ENCODE measurements around the gene NDST3. TPM values are rescaled to one million over a fixed set of nuclear protein-coding genes. Genes with fewer than 3 reads are reported as not detected.

NDST3 gene
- total RNA-seq, 1 experiment from 2014 or later: not detected

- Histone ChIP-seq H3K79me2 (ENCODE audit: low read length) (no peaks in the 10 kb centered on the region), H3K9me2 (replicated peaks; ENCODE audit: insufficient read depth, low read length) (no peaks in the 10 kb centered on the region; the same call in 1 of the 2 replicates), H3K36me3 (ENCODE audit: insufficient read depth, low read length) (no peaks in the 10 kb centered on the region), H3K27me3 (ENCODE audit: low read length) (0 out of 2 replicates have a peak, but pooled peaks cover 4% of the 10 kb centered on the region), H4K20me1 (ENCODE audit: insufficient read depth, low read depth, low read length) (no peaks in the 10 kb centered on the region), H3K4me2 (ENCODE audit: low read depth, low read length, poor library complexity, severe bottlenecking) (no peak overlapping the region), H3K9ac (ENCODE audit: low read length) (no peak overlapping the region), H3K27ac (ENCODE audit: low read length) (no peak overlapping the region), H3K4me1 (ENCODE audit: low read length) (no peaks in the 10 kb centered on the region), H3K9me3 (ENCODE audit: low read length) (no peaks in the 10 kb centered on the region), H3K4me3 (ENCODE audit: low read length) (no peak overlapping the region), H2AFZ (ENCODE audit: low read length) (no peak overlapping the region)
- no peak for DNase-seq
Measured at GRCh38 chr4:118120120-118120760, 86.0 kb downstream of the NDST3 start.

GRCh38 chr4:118124997-118125396 lies 90.7 kb downstream of the NDST3 start:
- Histone ChIP-seq H2AFZ (ENCODE audit: low read length) (no peak overlapping the region), H3K9me2 (replicated peaks; ENCODE audit: insufficient read depth, low read length) (no peaks in the 10 kb centered on the region), H3K4me2 (ENCODE audit: low read depth, low read length, poor library complexity, severe bottlenecking) (no peak overlapping the region), H3K4me1 (ENCODE audit: low read length) (no peaks in the 10 kb centered on the region), H3K36me3 (ENCODE audit: insufficient read depth, low read length) (no peaks in the 10 kb centered on the region), H4K20me1 (ENCODE audit: insufficient read depth, low read depth, low read length) (no peaks in the 10 kb centered on the region), H3K27me3 (ENCODE audit: low read length) (0 out of 2 replicates have a peak, but pooled peaks cover 4% of the 10 kb centered on the region), H3K9me3 (ENCODE audit: low read length) (no peaks in the 10 kb centered on the region), H3K27ac (ENCODE audit: low read length) (no peak overlapping the region), H3K9ac (ENCODE audit: low read length) (no peak overlapping the region), H3K4me3 (ENCODE audit: low read length) (no peak overlapping the region), H3K79me2 (ENCODE audit: low read length) (no peaks in the 10 kb centered on the region)
- no peak for DNase-seq

GRCh38 chr4:118139241-118139640 lies 105.0 kb downstream of the NDST3 start:
- H3K4me1 ChIP-seq (ENCODE audit: low read length): 0 out of 2 replicates have a peak, but pooled peaks cover 2% of the 10 kb centered on the region
- H3K4me3 ChIP-seq (ENCODE audit: low read length): no peak overlapping the region
- H3K9me2 ChIP-seq (replicated peaks; ENCODE audit: insufficient read depth, low read length): 0 out of 2 replicates have a peak, but pooled peaks cover 2% of the 10 kb centered on the region
- no peak overlapping the region for H3K4me2 ChIP-seq (ENCODE audit: low read depth, low read length, poor library complexity, severe bottlenecking)
- no peak for DNase-seq
- no peaks in the 10 kb centered on the region for H3K36me3 ChIP-seq (ENCODE audit: insufficient read depth, low read length)
- H2AFZ ChIP-seq (ENCODE audit: low read length): no peak overlapping the region
- no peaks in the 10 kb centered on the region for H4K20me1 ChIP-seq (ENCODE audit: insufficient read depth, low read depth, low read length)
- H3K27ac ChIP-seq (ENCODE audit: low read length): no peak overlapping the region
- H3K9me3 ChIP-seq (ENCODE audit: low read length): no peaks in the 10 kb centered on the region
- no peaks in the 10 kb centered on the region for H3K27me3 ChIP-seq (ENCODE audit: low read length)
- H3K9ac ChIP-seq (ENCODE audit: low read length): no peak overlapping the region
- H3K79me2 ChIP-seq (ENCODE audit: low read length): no peaks in the 10 kb centered on the region

GRCh38 chr4:118141240-118141639 lies 107.0 kb downstream of the NDST3 start:
- Histone ChIP-seq H3K27ac (ENCODE audit: low read length) (no peak overlapping the region), H3K9me2 (replicated peaks; ENCODE audit: insufficient read depth, low read length) (0 out of 2 replicates have a peak, but pooled peaks cover 2% of the 10 kb centered on the region), H3K27me3 (ENCODE audit: low read length) (no peaks in the 10 kb centered on the region), H3K4me3 (ENCODE audit: low read length) (no peak overlapping the region), H2AFZ (ENCODE audit: low read length) (no peak overlapping the region), H3K9me3 (ENCODE audit: low read length) (no peaks in the 10 kb centered on the region), H3K9ac (ENCODE audit: low read length) (no peak overlapping the region), H3K36me3 (ENCODE audit: insufficient read depth, low read length) (no peaks in the 10 kb centered on the region), H3K79me2 (ENCODE audit: low read length) (no peaks in the 10 kb centered on the region), H3K4me2 (ENCODE audit: low read depth, low read length, poor library complexity, severe bottlenecking) (no peak overlapping the region), H4K20me1 (ENCODE audit: insufficient read depth, low read depth, low read length) (no peaks in the 10 kb centered on the region), H3K4me1 (ENCODE audit: low read length) (0 out of 2 replicates have a peak, but pooled peaks cover 2% of the 10 kb centered on the region)
- DNase-seq: no peak

- H3K27me3 ChIP-seq (ENCODE audit: low read length): no peaks in the 10 kb centered on the region
- no peak overlapping the region for H2AFZ ChIP-seq (ENCODE audit: low read length)
- H3K4me1 ChIP-seq (ENCODE audit: low read length): no peaks in the 10 kb centered on the region
- no peaks in the 10 kb centered on the region for H4K20me1 ChIP-seq (ENCODE audit: insufficient read depth, low read depth, low read length)
- no peak for DNase-seq
- H3K4me3 ChIP-seq (ENCODE audit: low read length): no peak overlapping the region
- H3K9me2 ChIP-seq (replicated peaks; ENCODE audit: insufficient read depth, low read length): no peaks in the 10 kb centered on the region
- no peaks in the 10 kb centered on the region; the same call in 1 of the 2 replicates for H3K36me3 ChIP-seq (ENCODE audit: insufficient read depth, low read length)
- no peak overlapping the region for H3K9ac ChIP-seq (ENCODE audit: low read length)
- H3K27ac ChIP-seq (ENCODE audit: low read length): no peak overlapping the region
- H3K79me2 ChIP-seq (ENCODE audit: low read length): no peaks in the 10 kb centered on the region
- H3K4me2 ChIP-seq (ENCODE audit: low read depth, low read length, poor library complexity, severe bottlenecking): no peak overlapping the region
- H3K9me3 ChIP-seq (ENCODE audit: low read length): no peaks in the 10 kb centered on the region
Measured at GRCh38 chr4:118154649-118155048, 120.4 kb downstream of the NDST3 start.

GRCh38 chr4:118155516-118155915 lies 121.2 kb downstream of the NDST3 start:
- no peaks in the 10 kb centered on the region for H3K9me2 ChIP-seq (replicated peaks; ENCODE audit: insufficient read depth, low read length)
- no peak overlapping the region for H3K27ac ChIP-seq (ENCODE audit: low read length)
- H3K9me3 ChIP-seq (ENCODE audit: low read length): no peaks in the 10 kb centered on the region
- H3K27me3 ChIP-seq (ENCODE audit: low read length): no peaks in the 10 kb centered on the region
- no peak overlapping the region for H3K9ac ChIP-seq (ENCODE audit: low read length)
- H2AFZ ChIP-seq (ENCODE audit: low read length): no peak overlapping the region
- H3K36me3 ChIP-seq (ENCODE audit: insufficient read depth, low read length): no peaks in the 10 kb centered on the region; the same call in 1 of the 2 replicates
- no peak for DNase-seq
- no peaks in the 10 kb centered on the region for H3K79me2 ChIP-seq (ENCODE audit: low read length)
- H4K20me1 ChIP-seq (ENCODE audit: insufficient read depth, low read depth, low read length): no peaks in the 10 kb centered on the region
- no peak overlapping the region for H3K4me2 ChIP-seq (ENCODE audit: low read depth, low read length, poor library complexity, severe bottlenecking)
- H3K4me1 ChIP-seq (ENCODE audit: low read length): no peaks in the 10 kb centered on the region
- no peak overlapping the region for H3K4me3 ChIP-seq (ENCODE audit: low read length)

GRCh38 chr4:118158763-118159375 lies 124.6 kb downstream of the NDST3 start:
- H4K20me1 ChIP-seq (ENCODE audit: insufficient read depth, low read depth, low read length): no peaks in the 10 kb centered on the region
- no peak overlapping the region for H3K4me2 ChIP-seq (ENCODE audit: low read depth, low read length, poor library complexity, severe bottlenecking)
- no peaks in the 10 kb centered on the region for H3K36me3 ChIP-seq (ENCODE audit: insufficient read depth, low read length)
- no peaks in the 10 kb centered on the region for H3K9me2 ChIP-seq (replicated peaks; ENCODE audit: insufficient read depth, low read length)
- H2AFZ ChIP-seq (ENCODE audit: low read length): no peak overlapping the region
- H3K9ac ChIP-seq (ENCODE audit: low read length): no peak overlapping the region
- no peaks in the 10 kb centered on the region for H3K9me3 ChIP-seq (ENCODE audit: low read length)
- H3K79me2 ChIP-seq (ENCODE audit: low read length): no peaks in the 10 kb centered on the region
- DNase-seq: no peak
- no peak overlapping the region for H3K4me3 ChIP-seq (ENCODE audit: low read length)
- no peaks in the 10 kb centered on the region for H3K4me1 ChIP-seq (ENCODE audit: low read length)
- H3K27me3 ChIP-seq (ENCODE audit: low read length): no peaks in the 10 kb centered on the region
- no peak overlapping the region for H3K27ac ChIP-seq (ENCODE audit: low read length)

GRCh38 chr4:118167306-118167705 lies 133.0 kb downstream of the NDST3 start:
- Histone ChIP-seq H3K9me2 (replicated peaks; ENCODE audit: insufficient read depth, low read length) (no peaks in the 10 kb centered on the region), H4K20me1 (ENCODE audit: insufficient read depth, low read depth, low read length) (no peaks in the 10 kb centered on the region), H3K27me3 (ENCODE audit: low read length) (no peaks in the 10 kb centered on the region), H3K9me3 (ENCODE audit: low read length) (no peaks in the 10 kb centered on the region), H3K4me2 (ENCODE audit: low read depth, low read length, poor library complexity, severe bottlenecking) (no peak overlapping the region), H3K27ac (ENCODE audit: low read length) (no peak overlapping the region), H2AFZ (ENCODE audit: low read length) (no peak overlapping the region), H3K4me1 (ENCODE audit: low read length) (no peaks in the 10 kb centered on the region), H3K9ac (ENCODE audit: low read length) (no peak overlapping the region), H3K79me2 (ENCODE audit: low read length) (no peaks in the 10 kb centered on the region), H3K36me3 (ENCODE audit: insufficient read depth, low read length) (no peaks in the 10 kb centered on the region), H3K4me3 (ENCODE audit: low read length) (no peak overlapping the region)
- no peak for DNase-seq
